Thyroid gland (tissue), 4 donors: ENCODE data around the gene HCN2.

ENCODE experiments used
- CTCF ChIP-seq, 6 experiments: fragments of 200-600 bp in 3 of 6; fragments of 450-650 bp in 3 of 6; sonication (generic) in 3 of 6; IDR thresholded peaks; one replicate each; pipeline ENCODE4 v1.5.1; 2016 to 2019; ENCODE audit warnings: antibody characterized with exemption in 6 of 6, mild to moderate bottlenecking in 2 of 6, inconsistent platforms in 1 of 6, moderate library complexity in 1 of 6
- POLR2A ChIP-seq, 2 donors: fragments of 450-650 bp; IDR thresholded peaks; one replicate each; pipeline ENCODE4 v1.6.1; 2017; ENCODE audit warnings: antibody characterized with exemption in 2 of 2, mild to moderate bottlenecking in 2 of 2, moderate library complexity in 1 of 2

GRCh38 chr19:664913-665443 is 75.3 kb downstream of the HCN2 start:
- peak; percentile 93 to 97 (median 94) for TF ChIP-seq CTCF (IDR thresholded peaks at IDR 0.05)
- no peak for TF ChIP-seq POLR2A (IDR thresholded peaks at IDR 0.05)
